Osteoblast (primary cell): ENCODE data around the gene FBXL5. TPM values are rescaled to one million over a fixed set of nuclear protein-coding genes. Genes with fewer than 3 reads are reported as not detected.

ENCODE experiments used
- DNase-seq: peaks from one replicate; pipeline ENCODE4 v3.0.0; 2011; ENCODE audit warnings: low spot score, mixed read lengths; ENCODE audit not compliant: insufficient read length; ENCODE audit errors: missing footprints
- H2AFZ ChIP-seq: 2 replicates; pipeline ENCODE4 v1.6.0; 2011; ENCODE audit warnings: mild to moderate bottlenecking, low read length
- H3K27ac ChIP-seq: 2 replicates; pipeline ENCODE4 v1.5.1; 2011; ENCODE audit warnings: mild to moderate bottlenecking, low read depth, low read length, moderate library complexity
- H3K27me3 ChIP-seq: 2 replicates; pipeline ENCODE4 v1.6.0; 2012; ENCODE audit warnings: mild to moderate bottlenecking, control low read depth, inconsistent platforms, low read length, moderate library complexity; ENCODE audit not compliant: insufficient read depth
- H3K36me3 ChIP-seq: 2 replicates; pipeline ENCODE4 v1.5.1; 2011; ENCODE audit warnings: mild to moderate bottlenecking, low read length, control low read depth, moderate library complexity; ENCODE audit not compliant: insufficient read depth
- H3K4me1 ChIP-seq: 2 replicates; pipeline ENCODE4 v1.5.1; 2011; ENCODE audit warnings: mild to moderate bottlenecking, low read length, control low read depth, moderate library complexity; ENCODE audit not compliant: insufficient read depth
- H3K4me2 ChIP-seq: 2 replicates; pipeline ENCODE4 v1.6.0; 2011; ENCODE audit warnings: mild to moderate bottlenecking, low read length; ENCODE audit not compliant: insufficient read depth
- H3K4me3 ChIP-seq: fragments of 200-600 bp; sonication (generic); 3 replicates; pipeline ENCODE4 v1.5.1; 2012; ENCODE audit warnings: mild to moderate bottlenecking, low read length, inconsistent platforms; ENCODE audit not compliant: insufficient read depth
- H3K79me2 ChIP-seq: 2 replicates; pipeline ENCODE4 v1.6.0; 2012; ENCODE audit warnings: mild to moderate bottlenecking, low read length, control low read depth, inconsistent platforms; ENCODE audit not compliant: insufficient read depth
- H3K9me3 ChIP-seq: 2 replicates; pipeline ENCODE4 v1.5.1; 2011; ENCODE audit warnings: low read depth, low read length, control low read depth
- H4K20me1 ChIP-seq: 2 replicates; pipeline ENCODE4 v1.6.0; 2012; ENCODE audit warnings: mild to moderate bottlenecking, low read length, control low read depth; ENCODE audit not compliant: insufficient read depth
- total RNA-seq: library from RNA; depleted of rRNA; stranded (reverse); fragments of >200 nt; gene quantifications from 2 replicates; pipeline ENCODE4 v1.2.3, GENCODE V29; 2012
- TF ChIP-seq, protein P1 (sequence below): IDR thresholded peaks from 2 replicates; pipeline ENCODE4 v1.5.1; 2011; ENCODE audit warnings: mild to moderate bottlenecking, low read depth, low read length, moderate library complexity; ENCODE audit errors: extremely low read depth

FBXL5 gene
- total RNA-seq, 1 donor: 108 TPM

DNA sequence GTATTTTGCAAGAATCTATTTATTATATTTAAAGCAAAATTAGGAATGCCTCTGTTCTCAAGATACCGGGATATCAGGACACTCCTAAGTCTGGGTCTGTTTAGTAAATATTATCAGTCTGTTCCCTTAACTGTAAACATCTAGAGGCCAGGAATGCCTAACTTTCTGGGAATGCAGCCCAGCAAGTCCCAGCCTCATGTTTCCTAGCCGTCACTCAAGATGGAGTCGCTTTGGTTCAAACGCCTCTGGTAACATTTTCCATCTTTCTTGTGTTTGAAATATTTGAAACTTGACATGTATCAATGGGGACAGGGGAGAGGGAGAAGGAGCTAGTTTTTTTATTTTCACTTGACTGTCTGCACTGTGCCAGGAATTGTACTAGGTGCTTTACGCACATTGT lies 85.4 kb downstream of the FBXL5 start:
- H4K20me1 ChIP-seq: no peaks in the 10 kb centered on the region
- no peak overlapping the region for H3K4me2 ChIP-seq
- no peaks in the 10 kb centered on the region for H3K9me3 ChIP-seq
- H3K27ac ChIP-seq: no peak overlapping the region
- no peaks in the 10 kb centered on the region for H3K4me1 ChIP-seq
- H3K79me2 ChIP-seq: no peaks in the 10 kb centered on the region
- DNase-seq: no peak
- TF ChIP-seq, protein P1, sequence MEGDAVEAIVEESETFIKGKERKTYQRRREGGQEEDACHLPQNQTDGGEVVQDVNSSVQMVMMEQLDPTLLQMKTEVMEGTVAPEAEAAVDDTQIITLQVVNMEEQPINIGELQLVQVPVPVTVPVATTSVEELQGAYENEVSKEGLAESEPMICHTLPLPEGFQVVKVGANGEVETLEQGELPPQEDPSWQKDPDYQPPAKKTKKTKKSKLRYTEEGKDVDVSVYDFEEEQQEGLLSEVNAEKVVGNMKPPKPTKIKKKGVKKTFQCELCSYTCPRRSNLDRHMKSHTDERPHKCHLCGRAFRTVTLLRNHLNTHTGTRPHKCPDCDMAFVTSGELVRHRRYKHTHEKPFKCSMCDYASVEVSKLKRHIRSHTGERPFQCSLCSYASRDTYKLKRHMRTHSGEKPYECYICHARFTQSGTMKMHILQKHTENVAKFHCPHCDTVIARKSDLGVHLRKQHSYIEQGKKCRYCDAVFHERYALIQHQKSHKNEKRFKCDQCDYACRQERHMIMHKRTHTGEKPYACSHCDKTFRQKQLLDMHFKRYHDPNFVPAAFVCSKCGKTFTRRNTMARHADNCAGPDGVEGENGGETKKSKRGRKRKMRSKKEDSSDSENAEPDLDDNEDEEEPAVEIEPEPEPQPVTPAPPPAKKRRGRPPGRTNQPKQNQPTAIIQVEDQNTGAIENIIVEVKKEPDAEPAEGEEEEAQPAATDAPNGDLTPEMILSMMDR: no peak
- H2AFZ ChIP-seq: no peak overlapping the region
- no peak overlapping the region for H3K4me3 ChIP-seq
- H3K36me3 ChIP-seq: peaks cover 26% of the 10 kb centered on the region
- H3K27me3 ChIP-seq: no peaks in the 10 kb centered on the region

DNA sequence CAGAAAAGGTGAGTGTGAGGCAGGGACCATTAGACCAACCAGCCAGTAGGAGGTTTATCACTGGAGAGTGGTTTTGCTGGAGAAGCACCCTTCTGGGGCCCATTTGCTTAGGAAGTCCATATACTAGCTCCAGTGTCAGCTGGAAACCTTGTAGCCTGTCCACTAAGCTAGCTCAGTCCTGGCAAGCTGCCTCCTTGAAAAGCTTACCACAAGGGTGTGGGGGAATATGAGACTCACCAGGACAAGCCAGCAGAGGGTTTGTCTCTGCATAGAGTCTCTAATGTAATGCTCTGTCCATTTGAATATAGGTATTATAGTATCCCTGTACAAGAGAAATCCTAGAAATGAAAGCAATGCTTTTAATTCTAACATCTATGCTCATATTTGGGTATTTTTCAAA lies 86.3 kb downstream of the FBXL5 start:
- DNase-seq: no peak
- peaks cover 28% of the 10 kb centered on the region for H3K36me3 ChIP-seq
- H4K20me1 ChIP-seq: no peaks in the 10 kb centered on the region
- no peaks in the 10 kb centered on the region for H3K79me2 ChIP-seq
- no peaks in the 10 kb centered on the region for H3K4me1 ChIP-seq
- H3K9me3 ChIP-seq: no peaks in the 10 kb centered on the region
- H3K4me2 ChIP-seq: no peak overlapping the region
- H3K27me3 ChIP-seq: no peaks in the 10 kb centered on the region
- no peak overlapping the region for H2AFZ ChIP-seq
- H3K4me3 ChIP-seq: no peak overlapping the region
- TF ChIP-seq, protein P1: no peak
- H3K27ac ChIP-seq: no peak overlapping the region

DNA sequence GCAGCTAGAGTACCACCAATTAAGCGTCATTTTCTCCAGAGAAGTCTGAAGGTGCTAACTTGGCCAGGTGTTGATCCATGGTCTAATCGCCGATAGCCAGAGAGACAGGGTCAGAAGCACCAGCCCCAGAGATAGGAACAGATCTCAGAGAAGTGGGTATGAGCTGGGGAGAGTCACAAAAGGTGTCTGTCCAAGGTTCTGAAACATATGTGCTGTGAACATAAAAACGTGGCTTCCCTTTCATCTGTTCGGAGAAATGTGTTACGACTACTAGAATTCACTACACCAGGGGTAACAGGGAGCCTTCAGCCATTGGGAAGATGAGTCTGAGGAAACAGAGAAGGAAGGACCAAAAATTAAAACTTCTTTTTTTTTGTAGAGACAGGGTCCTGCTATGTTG lies 91.3 kb downstream of the FBXL5 start:
- Histone ChIP-seq H3K79me2 (no peaks in the 10 kb centered on the region), H2AFZ (no peak overlapping the region), H3K4me3 (no peak overlapping the region), H3K27me3 (no peaks in the 10 kb centered on the region), H3K27ac (no peak overlapping the region), H3K4me1 (peaks cover 3% of the 10 kb centered on the region), H4K20me1 (no peaks in the 10 kb centered on the region), H3K9me3 (no peaks in the 10 kb centered on the region), H3K36me3 (peaks cover 30% of the 10 kb centered on the region), H3K4me2 (no peak overlapping the region)
- TF ChIP-seq, protein P1: no peak
- DNase-seq: no peak

DNA sequence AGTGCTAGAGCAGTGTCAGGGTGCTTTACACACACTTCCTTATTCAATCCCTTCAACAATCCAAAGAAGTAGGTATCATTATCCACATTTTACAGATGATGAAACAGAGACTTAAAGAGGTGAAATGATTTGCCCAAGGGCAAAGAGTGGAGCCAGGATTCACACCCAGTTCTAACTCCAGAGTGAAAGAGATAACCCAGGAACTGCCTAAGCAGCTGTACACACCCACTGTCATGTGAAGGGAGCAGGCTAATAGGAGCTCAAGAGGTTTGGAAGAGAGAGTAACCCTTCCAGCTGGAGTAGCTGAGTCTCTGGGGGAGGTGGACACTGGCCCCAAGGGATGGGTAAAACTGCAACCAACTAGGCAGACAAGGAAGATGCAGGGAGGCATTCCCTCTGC lies 92.5 kb downstream of the FBXL5 start:
- H3K27ac ChIP-seq: no peak overlapping the region
- H2AFZ ChIP-seq: no peak overlapping the region
- no peaks in the 10 kb centered on the region for H3K9me3 ChIP-seq
- H4K20me1 ChIP-seq: no peaks in the 10 kb centered on the region
- no peaks in the 10 kb centered on the region for H3K27me3 ChIP-seq
- H3K79me2 ChIP-seq: no peaks in the 10 kb centered on the region
- H3K4me3 ChIP-seq: no peak overlapping the region
- TF ChIP-seq, protein P1: no peak
- H3K4me1 ChIP-seq: peaks cover 3% of the 10 kb centered on the region
- no peak for DNase-seq
- no peak overlapping the region for H3K4me2 ChIP-seq
- H3K36me3 ChIP-seq: peaks cover 20% of the 10 kb centered on the region
